Measurements from ENCODE around the gene BLTP3A.
"Not testable (repeated sequence)": the region's sequence is repeated elsewhere in the genome, so short reads cannot be mapped to it uniquely, and the experiment has no call there.

DNA sequence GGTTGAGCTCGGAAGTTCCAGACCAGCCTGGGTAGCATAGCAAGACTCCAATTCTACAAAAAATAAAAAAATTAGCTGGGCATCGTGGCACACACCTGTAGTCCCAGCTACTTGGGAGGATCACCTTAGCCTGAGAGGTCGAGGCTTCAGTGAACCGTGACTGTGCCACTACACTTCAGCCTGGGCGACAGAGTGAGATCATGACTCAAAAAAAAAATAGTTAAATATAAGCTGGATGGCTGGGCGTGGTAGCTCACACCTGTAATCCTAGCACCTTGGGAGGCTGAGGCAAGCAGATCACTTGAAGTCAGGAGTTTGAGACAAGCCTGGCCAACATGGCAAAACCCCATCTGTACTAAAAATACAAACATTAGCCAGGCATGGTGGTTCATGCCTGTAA lies 13.2 kb downstream of the BLTP3A start:
- not testable (repeated sequence) for TF ChIP-seq POLR2AphosphoS5, POLR2A, TAF1 (IDR thresholded peaks at IDR 0.05; ENCODE audit: low read depth, low read length)

Measured in GM12891 (cell line).